ENCODE data around the gene ZNF821.

GRCh38 chr16:71883168-71883848 is 674 bp downstream of the ZNF821 start:
- TF ChIP-seq CTCF (IDR thresholded peaks at IDR 0.05) (peak in 1 of 4 experiments; percentile 41), EP300 (IDR thresholded peaks at IDR 0.05) (no peak), POLR2A (IDR thresholded peaks at IDR 0.05) (no peak)

Measured in sigmoid colon (tissue), 4 donors.